Measurements from ENCODE around the gene LRBA.

Gene LRBA

GRCh38 chr4:151022586-151022985, 7.5 kb upstream of the LRBA start:
- Histone ChIP-seq H3K9me3 (ENCODE audit: insufficient read depth, low read length, severe bottlenecking) (no peaks in the 10 kb centered on the region), H3K4me3 (ENCODE audit: low read depth in 1 of 2, low read length in 2 of 2) (no peak overlapping the region), H2AFZ (ENCODE audit: low read depth, low read length) (no peak overlapping the region), H3K4me1 (ENCODE audit: insufficient read depth, low read length) (no peaks in the 10 kb centered on the region), H3K79me2 (ENCODE audit: insufficient read depth, low read length) (no peaks in the 10 kb centered on the region), H3K4me2 (ENCODE audit: insufficient read depth, low read length) (no peak overlapping the region), H3K27me3 (ENCODE audit: insufficient read depth, low read length, poor library complexity) (no peaks in the 10 kb centered on the region), H3K27ac (ENCODE audit: low read length) (no peak overlapping the region), H4K20me1 (ENCODE audit: insufficient read depth, low read length) (no peaks in the 10 kb centered on the region), H3K9ac (ENCODE audit: low read depth, low read length) (no peak overlapping the region), H3K36me3 (ENCODE audit: insufficient read depth, low read length) (no peaks in the 10 kb centered on the region)
- no peak for ATAC-seq (ENCODE audit: insufficient read depth, low read depth)
- no peak for TF ChIP-seq EZH2 (IDR thresholded peaks at IDR 0.05; ENCODE audit: borderline replicate concordance, low read depth, low read length, severe bottlenecking)
- TF ChIP-seq CTCF (IDR thresholded peaks at IDR 0.05; ENCODE audit: borderline replicate concordance, extremely low read depth, low read length, poor library complexity, severe bottlenecking) = no peak
- DNase-seq = no peak

- no peak for TF ChIP-seq CTCF (IDR thresholded peaks at IDR 0.05; ENCODE audit: borderline replicate concordance, extremely low read depth, low read length, poor library complexity, severe bottlenecking)
- no peak for TF ChIP-seq EZH2 (IDR thresholded peaks at IDR 0.05; ENCODE audit: borderline replicate concordance, low read depth, low read length, severe bottlenecking)
- no peak overlapping the region for H2AFZ ChIP-seq (ENCODE audit: low read depth, low read length)
These were observed 6.7 kb upstream of the LRBA start for GRCh38 chr4:151021637-151022334.

GRCh38 chr4:151015459-151016347, 619 bp upstream of the LRBA start:
- peak overlapping the region; percentile 54 to 100 for H3K4me3 ChIP-seq (ENCODE audit: low read depth in 1 of 2, low read length in 2 of 2)
- no peak for TF ChIP-seq EZH2 (IDR thresholded peaks at IDR 0.05; ENCODE audit: borderline replicate concordance, low read depth, low read length, severe bottlenecking)
- TF ChIP-seq CTCF (IDR thresholded peaks at IDR 0.05; ENCODE audit: borderline replicate concordance, extremely low read depth, low read length, poor library complexity, severe bottlenecking) = no peak
- H3K27ac ChIP-seq (ENCODE audit: low read length) = peak overlapping the region; percentile 91
- peak overlapping the region; percentile 100 for H2AFZ ChIP-seq (ENCODE audit: low read depth, low read length)
- peaks cover 42% of the 10 kb centered on the region for H3K4me1 ChIP-seq (ENCODE audit: insufficient read depth, low read length)
- H3K4me2 ChIP-seq (ENCODE audit: insufficient read depth, low read length) = peak overlapping the region; percentile 80
- H4K20me1 ChIP-seq (ENCODE audit: insufficient read depth, low read length) = no peaks in the 10 kb centered on the region
- H3K27me3 ChIP-seq (ENCODE audit: insufficient read depth, low read length, poor library complexity) = no peaks in the 10 kb centered on the region
- peaks cover 35% of the 10 kb centered on the region for H3K79me2 ChIP-seq (ENCODE audit: insufficient read depth, low read length)
- H3K9ac ChIP-seq (ENCODE audit: low read depth, low read length) = peak overlapping the region; percentile 92
- ATAC-seq (ENCODE audit: insufficient read depth, low read depth) = peak; percentile 83
- H3K36me3 ChIP-seq (ENCODE audit: insufficient read depth, low read length) = no peaks in the 10 kb centered on the region; the same call in 1 of the 2 replicates
- no peaks in the 10 kb centered on the region for H3K9me3 ChIP-seq (ENCODE audit: insufficient read depth, low read length, severe bottlenecking)
- DNase-seq = peak; percentile 82

More at GRCh38 chr4:151021637-151022334, 6.7 kb upstream of the LRBA start:
- Histone ChIP-seq H3K27ac (ENCODE audit: low read length) (no peak overlapping the region), H3K4me3 (ENCODE audit: low read depth in 1 of 2, low read length in 2 of 2) (no peak overlapping the region), H3K27me3 (ENCODE audit: insufficient read depth, low read length, poor library complexity) (no peaks in the 10 kb centered on the region), H4K20me1 (ENCODE audit: insufficient read depth, low read length) (no peaks in the 10 kb centered on the region), H3K36me3 (ENCODE audit: insufficient read depth, low read length) (no peaks in the 10 kb centered on the region), H3K4me2 (ENCODE audit: insufficient read depth, low read length) (no peak overlapping the region), H3K79me2 (ENCODE audit: insufficient read depth, low read length) (no peaks in the 10 kb centered on the region), H3K4me1 (ENCODE audit: insufficient read depth, low read length) (peaks cover under 1% of the 10 kb centered on the region), H3K9ac (ENCODE audit: low read depth, low read length) (no peak overlapping the region), H3K9me3 (ENCODE audit: insufficient read depth, low read length, severe bottlenecking) (no peaks in the 10 kb centered on the region)
- DNase-seq (no peak), ATAC-seq (ENCODE audit: insufficient read depth, low read depth) (no peak)
